Common myeloid progenitor, CD34-positive (primary cell): ENCODE data around the gene CRIP3.

Experiments
- CTCF ChIA-PET: fragments of 350-600 bp; sonication (Branson Sonifier 250); formaldehyde crosslinking; loops from one replicate; lab custom pipeline; 2021; ENCODE audit warnings: antibody characterized with exemption; lab: Charles Lee
- POLR2A ChIA-PET: fragments of 350-600 bp; sonication (Branson Sonifier 250); formaldehyde crosslinking; loops from one replicate; lab custom pipeline; 2021; ENCODE audit warnings: antibody characterized with exemption; lab: Charles Lee
- DNase-seq, 3 donors: peaks; one replicate each; pipeline versions ENCODE4 v3.0.0 to v3.0.0-alpha.2; 2013
- H3K27ac ChIP-seq, 2 experiments: 1 replicate in 1 of 2; 2 replicates in 1 of 2; pipeline ENCODE4 v1.7.0; 2013; ENCODE audit warnings: inconsistent platforms in 2 of 2, low read length in 2 of 2, mild to moderate bottlenecking in 2 of 2, low read depth in 1 of 2, moderate library complexity in 1 of 2; ENCODE audit not compliant: severe bottlenecking in 2 of 2, insufficient read depth in 1 of 2, poor library complexity in 1 of 2
- H3K27me3 ChIP-seq, 5 experiments: replicated peaks in 2 of 5; 1 replicate in 3 of 5; 2 replicates in 2 of 5; pipeline versions ENCODE4 v1.6.1 to v1.7.0; 2013; ENCODE audit warnings: low read length in 4 of 5, mild to moderate bottlenecking in 2 of 5, moderate library complexity in 2 of 5, inconsistent platforms in 1 of 5; ENCODE audit not compliant: insufficient read depth in 5 of 5, control insufficient read depth in 4 of 5
- H3K36me3 ChIP-seq, 4 experiments: 1 replicate in 2 of 4; 2 replicates in 2 of 4; pipeline versions ENCODE4 v1.6.1 to v1.7.0; 2013; ENCODE audit warnings: low read length in 3 of 4, control low read depth in 1 of 4, mild to moderate bottlenecking in 1 of 4; ENCODE audit not compliant: control insufficient read depth in 4 of 4, insufficient read depth in 4 of 4
- H3K4me1 ChIP-seq, 4 experiments: 1 replicate in 3 of 4; 2 replicates in 1 of 4; pipeline versions ENCODE4 v1.6.1 to v1.7.1; 2013; ENCODE audit warnings: low read length in 3 of 4, mild to moderate bottlenecking in 3 of 4, control low read depth in 1 of 4, inconsistent platforms in 1 of 4, moderate library complexity in 1 of 4; ENCODE audit not compliant: control insufficient read depth in 4 of 4, insufficient read depth in 4 of 4; ENCODE audit errors: control extremely low read depth in 1 of 4
- H3K4me3 ChIP-seq, 7 experiments: 1 replicate in 4 of 7; 2 replicates in 3 of 7; pipeline versions ENCODE4 v1.5.1 to v1.7.0; 2013; ENCODE audit warnings: mild to moderate bottlenecking in 7 of 7, low read length in 6 of 7, moderate library complexity in 6 of 7, inconsistent platforms in 2 of 7, low read depth in 2 of 7, control low read depth in 1 of 7; ENCODE audit not compliant: insufficient read depth in 4 of 7, control insufficient read depth in 1 of 7; ENCODE audit errors: extremely low read depth in 1 of 7
- H3K9me3 ChIP-seq, 5 experiments: 1 replicate in 4 of 5; 2 replicates in 1 of 5; pipeline versions ENCODE4 v1.6.1 to v1.7.1; 2013; ENCODE audit warnings: low read length in 4 of 5, mild to moderate bottlenecking in 2 of 5, inconsistent platforms in 1 of 5, low read depth in 1 of 5, moderate library complexity in 1 of 5; ENCODE audit not compliant: control insufficient read depth in 4 of 5, insufficient read depth in 2 of 5; ENCODE audit errors: control extremely low read depth in 1 of 5
- WGBS: methylation state at CpG from one replicate; pipeline ENCODE4 v1.1.5; 2013; ENCODE audit not compliant: insufficient coverage; 5-methylcytosine and 5-hydroxymethylcytosine counted together

Gene CRIP3

DNA sequence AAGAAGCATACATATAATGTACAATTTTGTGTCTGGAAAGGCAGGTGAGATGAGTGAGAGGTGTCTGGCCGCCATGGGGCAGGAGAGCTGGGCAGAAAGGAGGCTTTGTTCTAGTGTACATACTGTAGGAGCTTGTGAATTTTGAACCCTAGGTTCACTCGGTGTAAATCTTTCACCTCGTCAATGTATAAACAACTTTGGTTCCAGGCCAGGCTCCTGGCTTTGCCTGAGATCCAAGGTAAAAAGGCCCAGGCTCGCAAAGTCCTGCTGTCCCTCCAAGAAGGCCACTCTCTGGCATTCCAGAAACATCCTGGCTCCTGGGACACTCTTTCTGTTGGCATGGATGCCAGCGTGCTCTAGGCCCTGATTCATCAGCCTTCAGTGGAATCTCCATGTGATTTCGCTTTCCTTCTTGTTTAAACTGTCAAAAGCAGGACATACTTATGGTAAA, 17.7 kb downstream of the CRIP3 start:
- Histone ChIP-seq H3K4me3 (no peak overlapping the region), H3K27ac (no peak overlapping the region), H3K9me3 (no peaks in the 10 kb centered on the region), H3K27me3 (peaks cover 0 to 19% (median 10%) of the 10 kb centered on the region in 5 experiments), H3K36me3 (no peaks in the 10 kb centered on the region), H3K4me1 (peaks cover 0 to 7% (median 0%) of the 10 kb centered on the region in 4 experiments)
- WGBS, result 97% methylated on average over 4 of the region's 6 CpGs
- DNase-seq, result no peak
- POLR2A ChIA-PET, result no interaction called here
- CTCF ChIA-PET, result no interaction called here

- no peak for DNase-seq
- no peak overlapping the region for H3K27ac ChIP-seq
- H3K36me3 ChIP-seq, result no peaks in the 10 kb centered on the region
- peaks cover 0 to 24% (median 14%) of the 10 kb centered on the region in 5 experiments for H3K27me3 ChIP-seq
- WGBS, result 71% methylated on average over 1 of the region's 3 CpGs
- H3K4me1 ChIP-seq, result peaks cover 0 to 7% (median 0%) of the 10 kb centered on the region in 4 experiments
- H3K9me3 ChIP-seq, result no peaks in the 10 kb centered on the region
- ChIA-PET CTCF (no interaction called here), POLR2A (no interaction called here)
- no peak overlapping the region for H3K4me3 ChIP-seq
These were observed 18.2 kb downstream of the CRIP3 start for GRCh38 chr6:43290339-43290904.

- ChIA-PET POLR2A (no interaction called here), CTCF (interaction anchor here (0.8 to 2.3 kb wide), 6 partner anchors 8 to 47 kb away, joined by 3 to 13 read pairs (median 4); no protein-coding TSS in a partner anchor)
- H3K9me3 ChIP-seq, result no peaks in the 10 kb centered on the region
- no peak overlapping the region for H3K27ac ChIP-seq
- H3K36me3 ChIP-seq, result no peaks in the 10 kb centered on the region
- 96% methylated on average over 5 of the region's 7 CpGs for WGBS
- no peak for DNase-seq
- peaks cover 0 to 7% (median 4%) of the 10 kb centered on the region in 4 experiments for H3K4me1 ChIP-seq
- peaks cover 0 to 48% (median 14%) of the 10 kb centered on the region in 5 experiments for H3K27me3 ChIP-seq
- H3K4me3 ChIP-seq, result no peak overlapping the region
These were observed 20.6 kb downstream of the CRIP3 start for GRCh38 chr6:43287717-43288679.

- Histone ChIP-seq H3K27me3 (peaks cover 0 to 56% (median 9%) of the 10 kb centered on the region in 5 experiments), H3K36me3 (no peaks in the 10 kb centered on the region), H3K4me3 (no peak overlapping the region), H3K9me3 (no peaks in the 10 kb centered on the region), H3K4me1 (peaks cover 0 to 7% (median 4%) of the 10 kb centered on the region in 4 experiments), H3K27ac (no peak overlapping the region)
- WGBS, result 72% methylated on average over 5 of the region's 10 CpGs
- POLR2A ChIA-PET, result no interaction called here
- CTCF ChIA-PET, result interaction anchor here (0.8 to 2.3 kb wide), 7 partner anchors 9 to 111 kb away, joined by 3 to 13 read pairs (median 3); no protein-coding TSS in a partner anchor
- no peak for DNase-seq
These were observed 21.5 kb downstream of the CRIP3 start for GRCh38 chr6:43286980-43287716.

DNA sequence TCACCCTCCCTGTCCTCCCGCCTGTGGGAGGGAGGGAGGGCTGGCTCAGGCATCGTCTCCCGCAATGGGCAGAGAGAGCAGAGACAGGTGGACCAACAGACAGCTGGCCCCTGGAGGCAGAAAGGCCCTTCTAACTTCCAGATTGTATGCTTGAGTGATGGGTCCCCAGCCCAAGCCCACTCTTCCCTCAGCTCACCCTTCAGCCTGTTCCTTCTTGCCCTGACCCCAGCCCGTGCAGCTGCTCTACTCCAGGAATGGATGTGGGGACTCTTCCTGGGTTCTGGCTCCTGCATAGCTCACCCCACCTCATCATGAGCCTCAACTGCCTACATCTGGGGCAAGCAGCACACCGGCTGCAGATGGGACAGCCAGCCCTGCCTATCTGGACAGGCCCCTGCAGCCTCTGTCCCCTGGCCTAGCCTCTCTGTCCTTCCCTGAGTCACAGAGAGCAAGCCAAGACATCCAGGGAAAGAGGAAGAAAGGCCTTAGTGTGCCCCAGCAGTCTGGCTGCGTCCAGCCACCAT, 22.1 kb downstream of the CRIP3 start:
- Histone ChIP-seq H3K4me1 (peaks cover 0 to 7% (median 4%) of the 10 kb centered on the region in 4 experiments), H3K9me3 (no peaks in the 10 kb centered on the region), H3K27ac (no peak overlapping the region), H3K27me3 (peaks cover 0 to 63% (median 11%) of the 10 kb centered on the region in 5 experiments), H3K36me3 (no peaks in the 10 kb centered on the region), H3K4me3 (no peak overlapping the region)
- CTCF ChIA-PET, result interaction anchor here (1.0 to 2.3 kb wide), 5 partner anchors 10 to 111 kb away, joined by 3 to 13 read pairs (median 3); no protein-coding TSS in a partner anchor
- WGBS, result 95% methylated on average over 5 of the region's 6 CpGs
- no peak for DNase-seq
- POLR2A ChIA-PET, result no interaction called here

DNA sequence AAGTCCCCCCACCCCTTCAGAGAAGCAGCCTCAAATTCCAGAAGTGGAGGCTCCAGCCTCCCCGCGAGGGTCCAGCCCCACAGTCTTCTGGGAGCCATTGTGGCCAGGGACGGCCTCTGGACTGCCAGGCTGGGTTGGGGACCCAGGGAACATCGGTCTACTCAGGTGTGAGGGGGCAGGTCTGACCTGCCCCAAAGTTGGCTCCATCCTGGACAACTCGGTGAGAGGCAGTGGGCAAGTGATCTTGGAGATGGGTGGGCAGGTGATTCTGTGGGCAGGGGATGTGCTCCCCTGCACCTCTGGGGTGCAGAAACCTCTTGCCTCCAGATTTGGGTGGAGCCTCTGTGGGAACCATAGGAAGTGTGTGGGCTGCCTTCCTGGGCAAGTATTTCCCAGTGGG, 22.8 kb downstream of the CRIP3 start:
- no peak for DNase-seq
- H3K36me3 ChIP-seq, result no peaks in the 10 kb centered on the region
- H3K27ac ChIP-seq, result no peak overlapping the region
- WGBS, result 100% methylated on average over 1 of the region's 5 CpGs
- H3K4me3 ChIP-seq, result no peak overlapping the region
- ChIA-PET POLR2A (no interaction called here), CTCF (interaction anchor here (1.0 to 2.3 kb wide), 3 partner anchors 11 to 112 kb away, joined by 3 to 13 read pairs (median 3); no protein-coding TSS in a partner anchor)
- peaks cover 0 to 67% (median 13%) of the 10 kb centered on the region in 5 experiments for H3K27me3 ChIP-seq
- no peaks in the 10 kb centered on the region for H3K9me3 ChIP-seq
- peaks cover 0 to 7% (median 4%) of the 10 kb centered on the region in 4 experiments for H3K4me1 ChIP-seq
